HG02884 (cell line): ENCODE data around the gene C19orf73.
"Not testable (repeated sequence)": the region's sequence is repeated elsewhere in the genome, so short reads cannot be mapped to it uniquely, and the experiment has no call there.

Experiments
- ATAC-seq: cut with Tn5 transposase; IDR thresholded peaks from one replicate; pipeline ENCODE4 v1.9.1; 2021; ENCODE audit warnings: mild to moderate bottlenecking, moderate library complexity; ENCODE audit not compliant: unreplicated experiment

Gene C19orf73

GRCh38 chr19:49123285-49123684, 4.3 kb upstream of the C19orf73 start:
- ATAC-seq = not testable (repeated sequence)

- ATAC-seq = not testable (repeated sequence)
Measured at GRCh38 chr19:49121841-49122240, 2.9 kb upstream of the C19orf73 start.

GRCh38 chr19:49120868-49121267, 1.9 kb upstream of the C19orf73 start:
- no peak for ATAC-seq

GRCh38 chr19:49120325-49120683, 1.4 kb upstream of the C19orf73 start:
- ATAC-seq = no peak

- no peak for ATAC-seq
Measured at GRCh38 chr19:49119411-49120324, 725 bp upstream of the C19orf73 start, which contains the start of gene PPFIA3. TSS of gene PPFIA3 (plus strand) at chr19:49119544. CDS start at chr19:49127874, 8,330 bp downstream.

GRCh38 chr19:49117677-49118564, 1.0 kb downstream of the C19orf73 start:
- ATAC-seq = no peak

- ATAC-seq = no peak
Measured at GRCh38 chr19:49116544-49116943, 2.4 kb downstream of the C19orf73 start.

GRCh38 chr19:49114630-49115363, 4.1 kb downstream of the C19orf73 start:
- ATAC-seq = no peak

- no peak for ATAC-seq
Measured at GRCh38 chr19:49113762-49114629, 4.9 kb downstream of the C19orf73 start, which contains the start of gene LIN7B. TSS of gene LIN7B (plus strand) at chr19:49114370. CDS start at chr19:49114405, 35 bp downstream.

- ATAC-seq = no peak
Measured at GRCh38 chr19:49111218-49111998, 7.5 kb downstream of the C19orf73 start.

- ATAC-seq = no peak
Measured at GRCh38 chr19:49110567-49110966, 8.4 kb downstream of the C19orf73 start.

- ATAC-seq = no peak
Measured at GRCh38 chr19:49109569-49110233, 9.2 kb downstream of the C19orf73 start.

GRCh38 chr19:49109051-49109450, 9.9 kb downstream of the C19orf73 start:
- ATAC-seq = no peak

GRCh38 chr19:49107625-49108459, 11.1 kb downstream of the C19orf73 start:
- no peak for ATAC-seq

GRCh38 chr19:49106648-49107135, 12.3 kb downstream of the C19orf73 start:
- ATAC-seq = no peak

- no peak for ATAC-seq
Measured at GRCh38 chr19:49104229-49104864, 14.6 kb downstream of the C19orf73 start.
